ENCODE results near the gene IGDCC3. TPM values are rescaled to one million over a fixed set of nuclear protein-coding genes. Genes with fewer than 3 reads are reported as not detected.

The IGDCC3 gene
- total RNA-seq, 4 donors from 2014 or later: not detected

DNA sequence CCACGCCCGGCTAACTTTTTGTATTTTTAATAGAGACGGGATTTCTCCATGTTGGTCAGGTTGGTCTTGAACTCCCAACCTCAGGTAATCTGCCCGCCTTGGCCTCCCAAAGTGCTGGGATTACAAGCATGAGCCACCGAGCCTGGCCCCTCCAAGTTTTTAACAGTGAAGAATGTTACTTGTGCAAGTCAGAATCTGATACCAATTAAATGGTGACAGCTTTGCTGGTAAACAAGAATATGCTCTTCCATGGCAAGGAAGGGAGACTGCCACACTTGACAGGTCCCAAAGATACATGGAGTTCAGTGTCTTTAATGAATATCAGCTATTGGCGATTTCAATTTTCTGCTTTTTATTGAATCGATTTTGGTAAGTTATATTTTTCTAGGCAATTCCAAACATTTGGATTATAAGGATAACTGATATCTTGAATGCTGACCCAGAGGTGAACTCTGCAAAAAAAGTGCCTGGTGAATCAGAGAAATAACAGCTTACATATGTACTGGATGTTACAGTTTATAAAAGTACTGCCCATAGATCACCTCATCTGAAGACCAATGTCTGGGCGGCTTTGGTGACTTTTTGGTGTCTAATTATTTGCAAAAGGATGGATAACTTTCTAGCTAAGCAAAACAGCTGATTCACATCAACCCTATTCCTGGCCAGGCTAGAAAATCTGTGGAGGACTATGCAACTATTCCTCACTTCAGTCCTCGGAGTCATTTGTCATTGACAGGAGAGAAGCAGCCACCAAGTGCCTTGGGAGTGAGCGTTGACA is 92.3 kb downstream of the IGDCC3 start:
- Histone ChIP-seq H3K27me3 (no peaks in the 10 kb centered on the region), H3K4me3 (peak overlapping the region; percentile 61), H3K27ac (peak overlapping the region; percentile 82), H3K4me1 (peaks cover 32% of the 10 kb centered on the region), H3K36me3 (no peaks in the 10 kb centered on the region), H3K9me3 (no peaks in the 10 kb centered on the region)
- TF ChIP-seq POLR2AphosphoS5 (IDR thresholded peaks at IDR 0.05): no peak
- 64% methylated on average over 10 of the region's 10 CpGs for WGBS
- DNase-seq (ENCODE audit: low spot score in 2 of 2): no peak

DNA sequence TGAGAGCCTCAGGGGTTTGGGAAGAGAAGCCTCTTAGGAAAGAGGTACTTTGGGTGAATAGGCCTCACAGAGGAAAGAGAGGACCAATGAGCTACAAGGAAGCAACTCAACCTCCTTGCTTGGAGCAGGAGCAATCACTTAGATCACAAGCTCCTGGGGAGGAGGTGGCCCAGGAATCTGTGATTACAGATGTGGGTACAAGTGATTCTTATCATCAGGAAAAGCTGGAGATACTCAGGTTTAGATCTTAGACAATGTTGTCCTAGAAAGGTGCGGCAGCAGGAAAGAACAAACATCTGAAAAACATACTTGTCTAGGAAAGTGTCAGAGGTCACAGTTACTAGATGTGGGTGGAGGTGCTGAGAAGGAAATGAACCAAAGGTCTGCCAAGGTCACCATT is 99.3 kb downstream of the IGDCC3 start:
- no peaks in the 10 kb centered on the region for H3K9me3 ChIP-seq
- no peak for DNase-seq (ENCODE audit: low spot score in 2 of 2)
- 90% methylated on average over 1 of the region's 1 CpG for WGBS
- peaks cover 5% of the 10 kb centered on the region for H3K4me1 ChIP-seq
- H3K4me3 ChIP-seq: no peak overlapping the region
- H3K27me3 ChIP-seq: no peaks in the 10 kb centered on the region
- H3K27ac ChIP-seq: no peak overlapping the region
- H3K36me3 ChIP-seq: peaks cover 4% of the 10 kb centered on the region
- TF ChIP-seq EP300 (IDR thresholded peaks at IDR 0.05): no peak
- no peak for TF ChIP-seq POLR2AphosphoS5 (IDR thresholded peaks at IDR 0.05)
- no peak for TF ChIP-seq POLR2A (IDR thresholded peaks at IDR 0.05)

Other genes starting within 250 kb of the IGDCC3 start
- gene PDCD7, start 244.2 kb downstream of the IGDCC3 start, total RNA-seq: 10 to 100 TPM; 18.1 to 46.3 (median 22.0) TPM
- 100 to 1,000 TPM in 1 of 4 donors, 10 to 100 TPM in 3; 45.5 to 103 (median 58.3) TPM for gene CLPX, start 192.7 kb downstream of the IGDCC3 start, total RNA-seq
- gene CILP, start 166.5 kb downstream of the IGDCC3 start, total RNA-seq: 10 to 100 TPM in 3 of 4 donors, 1 to 10 TPM in 1; 2.7 to 15.2 (median 11.3) TPM
- 10 to 100 TPM in 3 of 4 donors, 1 to 10 TPM in 1; 8.2 to 16.7 (median 11.7) TPM for gene PARP16, start 91.1 kb downstream of the IGDCC3 start, total RNA-seq
- gene RNU5A-1, start 82.0 kb downstream of the IGDCC3 start, total RNA-seq: not detected
- not detected for gene RNU5B-1, start 73.3 kb downstream of the IGDCC3 start, total RNA-seq
- gene IGDCC4, start 44.9 kb upstream of the IGDCC3 start, total RNA-seq: 1 to 10 TPM in 1 of 4 donors, under 1 TPM in 3; 0.16 to 1.4 (median 0.35) TPM
- gene DPP8, start 139.7 kb upstream of the IGDCC3 start, total RNA-seq: 10 to 100 TPM; 22.2 to 58.3 (median 33.5) TPM
- gene HACD3, start 152.5 kb upstream of the IGDCC3 start, total RNA-seq: 10 to 100 TPM; 36.6 to 65.2 (median 44.9) TPM
- gene INTS14, start 233.1 kb upstream of the IGDCC3 start, total RNA-seq: 10 to 100 TPM; 37.1 to 72.5 (median 49.1) TPM
- gene SLC24A1, start 243.9 kb upstream of the IGDCC3 start, total RNA-seq: 10 to 100 TPM in 2 of 4 donors, 1 to 10 TPM in 2; 4.5 to 14.0 (median 9.4) TPM

All from suprapubic skin (tissue), 4 donors.